Duodenal mucosa (tissue), 2 donors: ENCODE results near the gene CFAP91.

Experiments
- H3K27ac ChIP-seq: one replicate; pipeline ENCODE4 v1.7.0; 2013; ENCODE audit warnings: low read depth, low read length
- H3K27me3 ChIP-seq, 2 donors: one replicate each; pipeline ENCODE4 v1.7.0; 2013; ENCODE audit warnings: low read length in 2 of 2, control low read depth in 1 of 2; ENCODE audit not compliant: insufficient read depth in 2 of 2, control insufficient read depth in 1 of 2
- H3K36me3 ChIP-seq, 2 donors: one replicate each; pipeline ENCODE4 v1.7.0; 2013; ENCODE audit warnings: low read length in 2 of 2, control low read depth in 1 of 2; ENCODE audit not compliant: insufficient read depth in 2 of 2, control insufficient read depth in 1 of 2
- H3K4me1 ChIP-seq, 2 donors: one replicate each; pipeline ENCODE4 v1.7.0; 2013; ENCODE audit warnings: low read length in 2 of 2, control low read depth in 1 of 2; ENCODE audit not compliant: insufficient read depth in 2 of 2, control insufficient read depth in 1 of 2
- H3K4me3 ChIP-seq, 2 donors: one replicate each; pipeline ENCODE4 v1.7.0; 2013; ENCODE audit warnings: low read length in 2 of 2, low read depth in 1 of 2
- H3K9ac ChIP-seq, 2 donors: one replicate each; pipeline ENCODE4 v1.7.0; 2013; ENCODE audit warnings: low read length in 2 of 2, low read depth in 1 of 2
- H3K9me3 ChIP-seq, 2 donors: one replicate each; pipeline ENCODE4 v1.7.0; 2013; ENCODE audit warnings: low read length in 2 of 2, control low read depth in 1 of 2; ENCODE audit not compliant: control insufficient read depth in 1 of 2

The CFAP91 gene

GRCh38 chr3:119741657-119742590 is 39.1 kb downstream of the CFAP91 start:
- Histone ChIP-seq H3K27me3 (no peaks in the 10 kb centered on the region), H3K9ac (no peak overlapping the region), H3K4me1 (peaks cover 0 to 4% of the 10 kb centered on the region in 2 donors), H3K4me3 (no peak overlapping the region), H3K27ac (no peak overlapping the region), H3K36me3 (no peaks in the 10 kb centered on the region), H3K9me3 (no peaks in the 10 kb centered on the region)

- H3K9ac ChIP-seq: no peak overlapping the region
Measured at GRCh38 chr3:119743921-119744320, 41.1 kb downstream of the CFAP91 start.

GRCh38 chr3:119745942-119746341 is 43.1 kb downstream of the CFAP91 start:
- Histone ChIP-seq H3K27ac (no peak overlapping the region), H3K36me3 (no peaks in the 10 kb centered on the region), H3K27me3 (no peaks in the 10 kb centered on the region), H3K9me3 (no peaks in the 10 kb centered on the region), H3K4me1 (peaks cover 0 to 4% of the 10 kb centered on the region in 2 donors), H3K9ac (no peak overlapping the region), H3K4me3 (no peak overlapping the region)

More at GRCh38 chr3:119743921-119744320, 41.1 kb downstream of the CFAP91 start:
- peaks cover 0 to 4% of the 10 kb centered on the region in 2 donors for H3K4me1 ChIP-seq
- no peaks in the 10 kb centered on the region for H3K9me3 ChIP-seq
- no peak overlapping the region for H3K4me3 ChIP-seq
- no peaks in the 10 kb centered on the region for H3K36me3 ChIP-seq
- H3K27ac ChIP-seq: no peak overlapping the region
- H3K27me3 ChIP-seq: no peaks in the 10 kb centered on the region

- Histone ChIP-seq H3K9me3 (no peaks in the 10 kb centered on the region), H3K4me1 (peaks cover 0 to 4% of the 10 kb centered on the region in 2 donors), H3K36me3 (no peaks in the 10 kb centered on the region), H3K4me3 (no peak overlapping the region), H3K27ac (no peak overlapping the region), H3K9ac (no peak overlapping the region), H3K27me3 (no peaks in the 10 kb centered on the region)
Measured at GRCh38 chr3:119746423-119746822, 43.6 kb downstream of the CFAP91 start.

- no peaks in the 10 kb centered on the region for H3K4me1 ChIP-seq
- no peak overlapping the region for H3K9ac ChIP-seq
- H3K36me3 ChIP-seq: no peaks in the 10 kb centered on the region
- H3K9me3 ChIP-seq: no peaks in the 10 kb centered on the region
- no peak overlapping the region for H3K27ac ChIP-seq
- H3K4me3 ChIP-seq: no peak overlapping the region
- no peaks in the 10 kb centered on the region for H3K27me3 ChIP-seq
Measured at GRCh38 chr3:119747357-119747756, 44.5 kb downstream of the CFAP91 start.

GRCh38 chr3:119748991-119749390 is 46.2 kb downstream of the CFAP91 start:
- Histone ChIP-seq H3K36me3 (no peaks in the 10 kb centered on the region), H3K4me1 (no peaks in the 10 kb centered on the region), H3K4me3 (no peak overlapping the region), H3K9ac (no peak overlapping the region), H3K27me3 (no peaks in the 10 kb centered on the region), H3K27ac (no peak overlapping the region), H3K9me3 (no peaks in the 10 kb centered on the region)

GRCh38 chr3:119751423-119751822 is 48.6 kb downstream of the CFAP91 start:
- H3K36me3 ChIP-seq: no peaks in the 10 kb centered on the region
- no peak overlapping the region for H3K27ac ChIP-seq
- no peaks in the 10 kb centered on the region for H3K4me1 ChIP-seq
- H3K27me3 ChIP-seq: no peaks in the 10 kb centered on the region
- no peaks in the 10 kb centered on the region for H3K9me3 ChIP-seq
- H3K4me3 ChIP-seq: no peak overlapping the region
- no peak overlapping the region for H3K9ac ChIP-seq
